HG03442 (cell line): Measurements from ENCODE around the gene FLACC1.
A peak's percentile ranks its signal among the peaks of the same experiment; 100 is the strongest.
"Not testable (repeated sequence)": the region's sequence is repeated elsewhere in the genome, so short reads cannot be mapped to it uniquely, and the experiment has no call there.

Source experiments
- ATAC-seq: cut with Tn5 transposase; IDR thresholded peaks from one replicate; pipeline ENCODE4 v1.9.1; 2021; ENCODE audit warnings: mild to moderate bottlenecking, moderate library complexity; ENCODE audit not compliant: unreplicated experiment

The FLACC1 gene

GRCh38 chr2:201357221-201357620, at the start of gene FLACC1:
Gene FLACC1, minus strand, starts transcription at chr2:201357345. Its CDS starts 5,941 bp downstream, at chr2:201351404.
- no peak for ATAC-seq

- no peak for ATAC-seq
These were observed 49.0 kb upstream of the FLACC1 start for GRCh38 chr2:201406077-201406662.

GRCh38 chr2:201404699-201405280, 47.6 kb upstream of the FLACC1 start:
- ATAC-seq = no peak

GRCh38 chr2:201403880-201404279, 46.7 kb upstream of the FLACC1 start:
- ATAC-seq = no peak

GRCh38 chr2:201402651-201403562, 45.8 kb upstream of the FLACC1 start:
- no peak for ATAC-seq

GRCh38 chr2:201401815-201402214, 44.7 kb upstream of the FLACC1 start:
- no peak for ATAC-seq

- ATAC-seq = no peak
These were observed 39.5 kb upstream of the FLACC1 start for GRCh38 chr2:201396595-201396994.

- ATAC-seq = no peak
These were observed 26.0 kb upstream of the FLACC1 start for GRCh38 chr2:201383136-201383535.

- ATAC-seq = no peak
These were observed 21.6 kb upstream of the FLACC1 start for GRCh38 chr2:201378496-201379397.

GRCh38 chr2:201377218-201377617, 20.1 kb upstream of the FLACC1 start:
- no peak for ATAC-seq

- no peak for ATAC-seq
These were observed 12.6 kb upstream of the FLACC1 start for GRCh38 chr2:201369775-201370174.

GRCh38 chr2:201369318-201369717, 12.2 kb upstream of the FLACC1 start:
- not testable (repeated sequence) for ATAC-seq

GRCh38 chr2:201366146-201366545, 9.0 kb upstream of the FLACC1 start:
- ATAC-seq = no peak

GRCh38 chr2:201363857-201364560, 6.9 kb upstream of the FLACC1 start:
- ATAC-seq = peak; percentile 64

- ATAC-seq = no peak
These were observed 5.3 kb upstream of the FLACC1 start for GRCh38 chr2:201362396-201362795.

- no peak for ATAC-seq
These were observed 4.1 kb upstream of the FLACC1 start for GRCh38 chr2:201361078-201361733.

- ATAC-seq = no peak
These were observed 3.1 kb upstream of the FLACC1 start for GRCh38 chr2:201360256-201360655.

- no peak for ATAC-seq
These were observed 1.5 kb upstream of the FLACC1 start for GRCh38 chr2:201358684-201359083.

GRCh38 chr2:201353116-201353515, 4.0 kb downstream of the FLACC1 start:
- no peak for ATAC-seq

GRCh38 chr2:201350879-201351278, 6.3 kb downstream of the FLACC1 start:
- ATAC-seq = no peak
